ENCODE data around the gene ABI1. TPM values are rescaled to one million over a fixed set of nuclear protein-coding genes. Genes with fewer than 3 reads are reported as not detected.

The ABI1 gene
- total RNA-seq, 1 donor from 2014 or later: 43.1 TPM

DNA sequence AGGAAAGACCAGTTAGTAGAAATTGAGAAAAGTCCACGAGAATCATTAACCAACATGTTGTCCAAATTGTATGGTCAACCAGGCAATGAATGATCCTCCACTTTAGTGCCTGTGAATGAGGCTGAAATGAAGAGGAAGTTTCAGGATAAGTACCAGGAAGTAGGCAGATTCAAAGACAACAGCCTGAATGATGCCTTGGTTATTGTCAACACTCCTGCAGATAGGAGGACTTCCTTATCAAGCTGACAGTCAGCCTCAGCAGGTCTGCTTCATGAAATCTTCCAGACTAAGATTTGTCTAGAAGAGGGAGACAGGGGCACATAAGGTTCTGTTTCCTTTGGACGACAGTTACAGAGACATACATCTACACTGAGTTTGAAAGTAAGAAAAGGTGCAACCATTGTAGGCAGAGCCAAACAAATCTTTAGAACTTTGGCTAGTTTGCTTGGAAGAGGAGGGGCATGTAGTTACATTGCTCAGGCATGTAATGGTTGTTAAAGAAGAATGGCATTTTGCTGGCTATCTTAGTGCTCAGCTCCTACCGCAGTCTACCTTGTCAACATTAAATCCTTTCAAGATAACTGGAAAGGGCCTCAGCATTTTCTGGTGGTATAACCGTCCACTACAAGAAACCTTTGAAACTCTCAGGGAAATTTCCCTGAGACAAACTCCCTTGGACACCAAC is 81.4 kb downstream of the ABI1 start:
- Histone ChIP-seq H3K9me3 (ENCODE audit: low read depth) (no peaks in the 10 kb centered on the region), H3K4me2 (no peak overlapping the region), H3K27ac (no peak overlapping the region), H3K27me3 (no peaks in the 10 kb centered on the region), H3K9ac (no peak overlapping the region), H3K4me1 (peaks cover 14% of the 10 kb centered on the region), H2AFZ (replicated peaks) (no peak overlapping the region), H3K79me2 (ENCODE audit: low read depth) (peaks cover 78% of the 10 kb centered on the region), H4K20me1 (ENCODE audit: low read depth) (peaks cover 20% of the 10 kb centered on the region), H3F3A (ENCODE audit: low read depth) (peaks cover 9% of the 10 kb centered on the region), H3K36me3 (no peaks in the 10 kb centered on the region), H3K4me3 (no peak overlapping the region)
- DNase-seq (ENCODE audit: low spot score): no peak
- no peak overlapping the region for H3K27ac Mint-ChIP-seq
- no peaks in the 10 kb centered on the region for H3K27me3 Mint-ChIP-seq (ENCODE audit: insufficient read depth, low read depth)
- H3K4me3 Mint-ChIP-seq: no peak overlapping the region
- H3K36me3 Mint-ChIP-seq: peaks cover 3% of the 10 kb centered on the region
- H3K4me1 Mint-ChIP-seq: peaks cover 3% of the 10 kb centered on the region
- TF ChIP-seq EZH2phosphoT487 (IDR thresholded peaks at IDR 0.05): no peak
- TF ChIP-seq, protein P1, sequence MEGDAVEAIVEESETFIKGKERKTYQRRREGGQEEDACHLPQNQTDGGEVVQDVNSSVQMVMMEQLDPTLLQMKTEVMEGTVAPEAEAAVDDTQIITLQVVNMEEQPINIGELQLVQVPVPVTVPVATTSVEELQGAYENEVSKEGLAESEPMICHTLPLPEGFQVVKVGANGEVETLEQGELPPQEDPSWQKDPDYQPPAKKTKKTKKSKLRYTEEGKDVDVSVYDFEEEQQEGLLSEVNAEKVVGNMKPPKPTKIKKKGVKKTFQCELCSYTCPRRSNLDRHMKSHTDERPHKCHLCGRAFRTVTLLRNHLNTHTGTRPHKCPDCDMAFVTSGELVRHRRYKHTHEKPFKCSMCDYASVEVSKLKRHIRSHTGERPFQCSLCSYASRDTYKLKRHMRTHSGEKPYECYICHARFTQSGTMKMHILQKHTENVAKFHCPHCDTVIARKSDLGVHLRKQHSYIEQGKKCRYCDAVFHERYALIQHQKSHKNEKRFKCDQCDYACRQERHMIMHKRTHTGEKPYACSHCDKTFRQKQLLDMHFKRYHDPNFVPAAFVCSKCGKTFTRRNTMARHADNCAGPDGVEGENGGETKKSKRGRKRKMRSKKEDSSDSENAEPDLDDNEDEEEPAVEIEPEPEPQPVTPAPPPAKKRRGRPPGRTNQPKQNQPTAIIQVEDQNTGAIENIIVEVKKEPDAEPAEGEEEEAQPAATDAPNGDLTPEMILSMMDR (IDR thresholded peaks at IDR 0.05): no peak
- no peak for TF ChIP-seq EZH2 (IDR thresholded peaks at IDR 0.05)
- H3K9me3 Mint-ChIP-seq: no peaks in the 10 kb centered on the region

DNA sequence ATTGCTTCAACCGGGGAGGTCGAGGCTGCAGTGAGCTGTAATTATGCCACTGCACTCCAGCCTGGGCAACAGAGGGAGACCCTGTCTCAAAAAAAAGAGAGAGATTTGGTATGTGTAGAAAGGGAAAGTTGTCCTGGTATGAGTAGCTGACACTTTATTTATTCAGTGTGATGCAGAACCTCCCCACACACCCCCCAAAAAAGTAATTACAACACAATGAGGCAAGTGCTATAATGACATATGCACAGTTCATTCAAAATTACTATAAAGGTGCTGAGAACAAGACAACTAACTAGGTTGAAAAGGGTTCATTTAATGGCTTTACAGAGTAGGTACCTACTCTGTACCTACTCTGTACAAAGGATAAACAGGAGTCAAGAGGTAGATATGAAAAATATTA is 83.1 kb downstream of the ABI1 start:
- H3K36me3 ChIP-seq: no peaks in the 10 kb centered on the region
- no peaks in the 10 kb centered on the region for H3K4me1 ChIP-seq
- Mint-ChIP-seq H3K4me1 (no peaks in the 10 kb centered on the region), H3K9me3 (no peaks in the 10 kb centered on the region), H3K27ac (no peak overlapping the region), H3K4me3 (no peak overlapping the region), H3K27me3 (ENCODE audit: insufficient read depth, low read depth) (no peaks in the 10 kb centered on the region), H3K36me3 (peaks cover 3% of the 10 kb centered on the region)
- no peaks in the 10 kb centered on the region for H3K9me3 ChIP-seq (ENCODE audit: low read depth)
- H3K27ac ChIP-seq: no peak overlapping the region
- peaks cover 6% of the 10 kb centered on the region for H4K20me1 ChIP-seq (ENCODE audit: low read depth)
- H3K79me2 ChIP-seq (ENCODE audit: low read depth): peaks cover 82% of the 10 kb centered on the region
- H3F3A ChIP-seq (ENCODE audit: low read depth): no peaks in the 10 kb centered on the region
- no peak for DNase-seq (ENCODE audit: low spot score)
- H3K4me3 ChIP-seq: no peak overlapping the region
- TF ChIP-seq EZH2phosphoT487 (IDR thresholded peaks at IDR 0.05) (no peak), EZH2 (IDR thresholded peaks at IDR 0.05) (no peak)
- TF ChIP-seq, protein P1 (IDR thresholded peaks at IDR 0.05): no peak
- no peak overlapping the region for H2AFZ ChIP-seq (replicated peaks)
- no peaks in the 10 kb centered on the region for H3K27me3 ChIP-seq
- no peak overlapping the region for H3K9ac ChIP-seq
- no peak overlapping the region for H3K4me2 ChIP-seq

DNA sequence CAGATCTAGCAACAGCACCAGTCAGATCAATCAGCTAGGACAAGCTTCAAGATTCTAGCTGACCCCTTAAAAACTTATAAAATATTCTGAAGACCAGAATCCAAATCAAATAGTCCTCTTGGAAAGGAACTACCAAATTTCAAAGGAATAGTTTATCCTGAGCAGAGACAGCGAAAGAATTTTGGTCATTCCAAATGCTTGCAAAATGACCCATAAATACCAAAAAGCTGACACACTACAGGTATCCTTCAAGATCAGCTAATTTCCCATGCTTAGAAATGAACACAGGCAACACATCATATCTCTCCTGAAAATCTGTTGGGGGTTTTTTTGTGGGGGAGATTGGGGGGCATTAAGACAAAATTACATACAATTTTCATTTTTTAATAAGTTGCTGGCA is 84.5 kb downstream of the ABI1 start:
- Mint-ChIP-seq H3K27me3 (ENCODE audit: insufficient read depth, low read depth) (no peaks in the 10 kb centered on the region), H3K4me1 (no peaks in the 10 kb centered on the region), H3K9me3 (no peaks in the 10 kb centered on the region), H3K27ac (no peak overlapping the region), H3K4me3 (no peak overlapping the region), H3K36me3 (peaks cover under 1% of the 10 kb centered on the region)
- H3F3A ChIP-seq (ENCODE audit: low read depth): no peaks in the 10 kb centered on the region
- H3K9me3 ChIP-seq (ENCODE audit: low read depth): no peaks in the 10 kb centered on the region
- no peak overlapping the region for H2AFZ ChIP-seq (replicated peaks)
- no peak for DNase-seq (ENCODE audit: low spot score)
- no peak overlapping the region for H3K27ac ChIP-seq
- no peaks in the 10 kb centered on the region for H3K36me3 ChIP-seq
- H3K4me2 ChIP-seq: no peak overlapping the region
- H3K4me3 ChIP-seq: no peak overlapping the region
- peaks cover 6% of the 10 kb centered on the region for H4K20me1 ChIP-seq (ENCODE audit: low read depth)
- no peaks in the 10 kb centered on the region for H3K4me1 ChIP-seq
- TF ChIP-seq EZH2 (IDR thresholded peaks at IDR 0.05) (no peak), EZH2phosphoT487 (IDR thresholded peaks at IDR 0.05) (no peak)
- TF ChIP-seq, protein P1 (IDR thresholded peaks at IDR 0.05): no peak
- H3K79me2 ChIP-seq (ENCODE audit: low read depth): peaks cover 68% of the 10 kb centered on the region
- no peak overlapping the region for H3K9ac ChIP-seq
- no peaks in the 10 kb centered on the region for H3K27me3 ChIP-seq
